ENCODE data around the gene TTLL1.

Gene TTLL1

GRCh38 chr22:43005106-43005505 lies 84.1 kb downstream of the TTLL1 start:
- Histone ChIP-seq H3K36me3 (ENCODE audit: control insufficient read depth, insufficient read depth, low read length) (no peaks in the 10 kb centered on the region), H3K27me3 (replicated peaks; ENCODE audit: control insufficient read depth, insufficient read depth, low read length) (no peaks in the 10 kb centered on the region), H3K4me3 (replicated peaks; ENCODE audit: low read depth, low read length) (no peak overlapping the region)
- DNase-seq (ENCODE audit: extremely low read depth, insufficient read length) = no peak
- TF ChIP-seq CTCF (IDR thresholded peaks at IDR 0.05; ENCODE audit: insufficient read depth, low read length, poor library complexity, severe bottlenecking) = no peak

- DNase-seq (ENCODE audit: extremely low read depth, insufficient read length) = no peak
Observed at GRCh38 chr22:43004362-43005035, 84.7 kb downstream of the TTLL1 start.

DNA sequence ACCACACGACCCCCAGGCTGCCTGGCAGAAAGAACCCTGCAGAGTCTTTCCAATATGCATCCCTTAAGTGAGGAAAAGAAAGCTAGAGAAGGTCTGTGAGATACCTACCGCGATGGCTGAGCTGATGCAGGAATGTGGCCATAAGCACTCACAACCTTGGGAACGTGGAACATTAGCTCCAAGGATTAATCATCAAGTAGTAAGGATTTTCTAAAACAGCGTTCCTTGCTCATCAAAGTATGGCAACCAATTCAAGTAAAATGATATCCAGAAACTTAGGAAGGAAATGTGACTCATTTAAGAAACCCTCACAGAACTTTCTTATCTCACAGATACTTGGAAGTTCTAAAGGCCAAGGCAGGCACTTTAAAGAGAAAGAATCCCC lies 87.0 kb downstream of the TTLL1 start:
- Histone ChIP-seq H3K4me3 (replicated peaks; ENCODE audit: low read depth, low read length) (peak overlapping the region; percentile 46), H3K27me3 (replicated peaks; ENCODE audit: control insufficient read depth, insufficient read depth, low read length) (no peaks in the 10 kb centered on the region), H3K36me3 (ENCODE audit: control insufficient read depth, insufficient read depth, low read length) (no peaks in the 10 kb centered on the region)
- TF ChIP-seq CTCF (IDR thresholded peaks at IDR 0.05; ENCODE audit: insufficient read depth, low read length, poor library complexity, severe bottlenecking) = no peak
- DNase-seq (ENCODE audit: extremely low read depth, insufficient read length) = no peak

More at GRCh38 chr22:43004362-43005035, 84.7 kb downstream of the TTLL1 start:
- TF ChIP-seq CTCF (IDR thresholded peaks at IDR 0.05; ENCODE audit: insufficient read depth, low read length, poor library complexity, severe bottlenecking) = no peak
- Histone ChIP-seq H3K27me3 (replicated peaks; ENCODE audit: control insufficient read depth, insufficient read depth, low read length) (no peaks in the 10 kb centered on the region), H3K4me3 (replicated peaks; ENCODE audit: low read depth, low read length) (no peak overlapping the region), H3K36me3 (ENCODE audit: control insufficient read depth, insufficient read depth, low read length) (no peaks in the 10 kb centered on the region)

DNA sequence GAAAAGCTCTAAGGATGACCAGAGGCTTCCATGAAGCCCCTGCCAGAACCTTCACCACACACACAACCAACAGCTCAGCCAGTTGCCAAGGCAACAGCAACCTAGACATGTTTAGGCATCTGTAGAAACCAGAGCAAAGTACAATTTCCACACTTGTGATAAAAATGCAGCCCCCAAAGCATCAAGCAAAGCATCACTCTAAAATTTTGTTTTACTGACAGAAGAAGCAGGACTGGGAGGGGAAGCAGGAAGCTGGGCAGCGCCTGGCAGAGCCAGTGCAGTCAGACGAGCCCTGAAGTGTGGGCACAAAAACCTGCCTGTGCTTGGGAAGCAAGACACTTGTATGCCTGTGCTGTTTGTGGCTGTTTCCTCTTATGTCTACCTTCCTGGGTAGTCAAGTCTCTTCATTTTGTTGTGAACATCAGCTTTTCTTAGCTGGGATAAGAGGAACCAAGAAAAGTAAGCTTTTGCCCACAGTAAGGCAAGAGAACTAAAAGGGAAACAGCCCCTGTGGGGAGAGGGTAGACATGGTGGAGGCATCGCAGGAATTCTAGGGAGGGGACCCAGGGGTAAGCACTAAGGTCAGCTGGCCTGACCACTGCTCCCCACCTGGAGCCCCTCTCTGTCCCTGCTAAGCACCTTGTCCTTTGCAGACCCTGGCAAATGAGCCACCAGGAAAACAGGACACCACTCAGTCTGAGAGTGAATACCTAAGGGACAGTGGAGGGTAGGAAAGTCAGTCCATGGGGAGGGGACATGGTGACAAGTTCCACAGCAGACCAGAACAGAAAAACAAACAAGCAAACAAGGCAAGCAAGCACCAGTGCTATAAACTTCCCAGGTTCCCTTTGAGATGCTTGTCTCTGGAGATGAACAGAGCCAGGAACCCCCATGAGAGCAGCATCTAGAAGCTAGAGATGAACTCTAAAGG lies 87.7 kb downstream of the TTLL1 start:
- Histone ChIP-seq H3K4me3 (replicated peaks; ENCODE audit: low read depth, low read length) (peak overlapping the region; percentile 46), H3K36me3 (ENCODE audit: control insufficient read depth, insufficient read depth, low read length) (no peaks in the 10 kb centered on the region), H3K27me3 (replicated peaks; ENCODE audit: control insufficient read depth, insufficient read depth, low read length) (no peaks in the 10 kb centered on the region)
- peak; percentile 41 for DNase-seq (ENCODE audit: extremely low read depth, insufficient read length)
- no peak for TF ChIP-seq CTCF (IDR thresholded peaks at IDR 0.05; ENCODE audit: insufficient read depth, low read length, poor library complexity, severe bottlenecking)

DNA sequence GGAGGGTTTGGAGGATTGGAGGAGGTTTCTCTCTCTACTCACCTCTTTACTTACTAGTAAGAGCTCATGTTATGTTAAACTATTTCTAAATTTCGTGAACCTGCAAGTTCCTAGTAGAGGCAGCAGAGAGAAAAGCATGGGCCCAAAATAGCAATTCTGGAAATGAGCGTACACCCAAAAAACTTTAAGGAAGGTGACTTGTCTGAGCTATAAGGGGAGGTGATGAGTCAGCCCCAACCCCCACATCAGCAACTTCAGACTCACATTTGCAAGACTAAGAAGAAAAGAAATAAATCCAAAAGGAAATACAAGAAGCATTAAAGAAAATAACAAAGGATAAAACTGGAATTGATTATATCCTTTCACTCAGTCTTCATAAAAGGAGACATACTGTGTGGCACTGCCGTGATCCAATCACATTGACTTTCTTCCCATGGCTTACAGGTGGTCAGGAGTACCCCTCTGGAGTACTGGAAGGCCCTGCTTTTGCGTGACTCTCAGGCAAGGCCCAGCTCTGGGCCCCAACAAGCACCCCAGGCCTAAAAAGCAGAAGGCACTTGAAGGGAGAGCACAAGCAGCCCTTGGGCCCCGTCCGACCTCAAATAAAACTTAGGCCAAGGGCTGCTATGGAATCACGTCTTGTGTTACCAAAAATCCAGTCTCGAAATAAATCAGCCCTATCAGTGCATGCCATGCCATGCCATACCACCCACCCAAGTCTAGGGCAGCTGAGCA lies 88.6 kb downstream of the TTLL1 start:
- no peaks in the 10 kb centered on the region for H3K36me3 ChIP-seq (ENCODE audit: control insufficient read depth, insufficient read depth, low read length)
- H3K4me3 ChIP-seq (replicated peaks; ENCODE audit: low read depth, low read length) = peak overlapping the region; percentile 39
- no peak for DNase-seq (ENCODE audit: extremely low read depth, insufficient read length)
- no peaks in the 10 kb centered on the region for H3K27me3 ChIP-seq (replicated peaks; ENCODE audit: control insufficient read depth, insufficient read depth, low read length)
- no peak for TF ChIP-seq CTCF (IDR thresholded peaks at IDR 0.05; ENCODE audit: insufficient read depth, low read length, poor library complexity, severe bottlenecking)
